ENCODE data around the gene SH3GL3. TPM values are rescaled to one million over a fixed set of nuclear protein-coding genes. Genes with fewer than 3 reads are reported as not detected.

The SH3GL3 gene
- polyA plus RNA-seq, 1 of the 3 experiments (the other 2 are of a cell fraction), result not detected

DNA sequence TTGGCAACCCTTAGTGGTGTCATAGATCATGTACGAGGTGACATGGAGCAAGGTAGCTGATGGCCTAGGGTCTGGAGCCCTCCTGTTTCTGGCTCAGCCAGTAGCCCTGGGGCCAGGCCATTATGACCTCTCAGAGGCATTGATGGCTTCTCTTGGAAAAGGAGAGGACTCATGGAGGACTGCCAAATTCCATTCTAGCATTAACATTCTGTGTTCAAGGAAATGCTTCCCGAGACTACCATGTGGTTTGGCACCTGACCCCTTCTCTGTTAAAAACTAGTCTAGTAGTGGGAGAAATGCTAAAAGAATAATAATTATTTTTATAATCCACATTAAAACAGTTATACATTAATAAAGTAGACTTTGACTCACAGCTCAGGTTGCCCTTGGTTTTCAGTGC, 166.6 kb downstream of the SH3GL3 start (continued):
- TF ChIP-seq TEAD4 (IDR thresholded peaks at IDR 0.05; ENCODE audit: borderline replicate concordance, insufficient read depth) (no peak), SMC3 (IDR thresholded peaks at IDR 0.05; ENCODE audit: low read depth, low read length) (no peak)
- TF ChIP-seq, protein P1, sequence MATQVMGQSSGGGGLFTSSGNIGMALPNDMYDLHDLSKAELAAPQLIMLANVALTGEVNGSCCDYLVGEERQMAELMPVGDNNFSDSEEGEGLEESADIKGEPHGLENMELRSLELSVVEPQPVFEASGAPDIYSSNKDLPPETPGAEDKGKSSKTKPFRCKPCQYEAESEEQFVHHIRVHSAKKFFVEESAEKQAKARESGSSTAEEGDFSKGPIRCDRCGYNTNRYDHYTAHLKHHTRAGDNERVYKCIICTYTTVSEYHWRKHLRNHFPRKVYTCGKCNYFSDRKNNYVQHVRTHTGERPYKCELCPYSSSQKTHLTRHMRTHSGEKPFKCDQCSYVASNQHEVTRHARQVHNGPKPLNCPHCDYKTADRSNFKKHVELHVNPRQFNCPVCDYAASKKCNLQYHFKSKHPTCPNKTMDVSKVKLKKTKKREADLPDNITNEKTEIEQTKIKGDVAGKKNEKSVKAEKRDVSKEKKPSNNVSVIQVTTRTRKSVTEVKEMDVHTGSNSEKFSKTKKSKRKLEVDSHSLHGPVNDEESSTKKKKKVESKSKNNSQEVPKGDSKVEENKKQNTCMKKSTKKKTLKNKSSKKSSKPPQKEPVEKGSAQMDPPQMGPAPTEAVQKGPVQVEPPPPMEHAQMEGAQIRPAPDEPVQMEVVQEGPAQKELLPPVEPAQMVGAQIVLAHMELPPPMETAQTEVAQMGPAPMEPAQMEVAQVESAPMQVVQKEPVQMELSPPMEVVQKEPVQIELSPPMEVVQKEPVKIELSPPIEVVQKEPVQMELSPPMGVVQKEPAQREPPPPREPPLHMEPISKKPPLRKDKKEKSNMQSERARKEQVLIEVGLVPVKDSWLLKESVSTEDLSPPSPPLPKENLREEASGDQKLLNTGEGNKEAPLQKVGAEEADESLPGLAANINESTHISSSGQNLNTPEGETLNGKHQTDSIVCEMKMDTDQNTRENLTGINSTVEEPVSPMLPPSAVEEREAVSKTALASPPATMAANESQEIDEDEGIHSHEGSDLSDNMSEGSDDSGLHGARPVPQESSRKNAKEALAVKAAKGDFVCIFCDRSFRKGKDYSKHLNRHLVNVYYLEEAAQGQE (IDR thresholded peaks at IDR 0.05; ENCODE audit: low read depth, low read length), result no peak

DNA sequence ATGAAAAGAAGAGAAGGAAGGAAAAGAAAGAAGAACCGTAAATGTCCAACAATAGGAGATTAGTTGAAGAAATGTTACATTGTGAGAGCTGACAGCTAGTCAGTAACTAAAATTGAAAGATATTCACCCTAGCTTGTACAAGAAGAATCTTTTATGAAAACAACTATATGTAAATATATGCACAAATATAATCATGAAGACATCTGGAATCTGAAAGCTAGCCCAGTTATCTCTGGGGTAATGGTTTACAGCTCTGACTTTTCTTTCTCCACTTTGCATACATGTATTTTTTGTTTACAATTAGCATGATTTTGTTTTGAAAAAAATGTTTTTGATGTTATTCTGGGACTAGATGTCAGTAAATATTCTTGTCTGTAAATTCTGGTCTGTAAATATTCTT, 169.7 kb downstream of the SH3GL3 start:
- Histone ChIP-seq H3K9me3 (no peaks in the 10 kb centered on the region), H3K4me3 (ENCODE audit: low read depth in 2 of 2, low read length in 1 of 2) (no peak overlapping the region), H3K36me3 (replicated peaks in 1 of 2; ENCODE audit: control insufficient read depth in 1 of 2, insufficient read depth in 2 of 2, low read length in 1 of 2) (no peaks in the 10 kb centered on the region), H3K79me2 (ENCODE audit: insufficient read depth) (no peaks in the 10 kb centered on the region), H3K9ac (no peak overlapping the region), H3K27me3 (ENCODE audit: insufficient read depth) (no peaks in the 10 kb centered on the region; the same call in 1 of the 2 replicates), H3K9me2 (no peaks in the 10 kb centered on the region), H3K4me1 (ENCODE audit: control insufficient read depth in 1 of 2, insufficient read depth in 2 of 2, low read depth in 1 of 2, low read length in 1 of 2) (no peaks in the 10 kb centered on the region), H3K27ac (ENCODE audit: low read depth in 2 of 2, low read length in 1 of 2) (no peak overlapping the region), H3K4me2 (no peak overlapping the region), H3F3A (replicated peaks; ENCODE audit: insufficient read depth) (no peaks in the 10 kb centered on the region), H4K20me1 (ENCODE audit: insufficient read depth) (no peaks in the 10 kb centered on the region), H2AFZ (ENCODE audit: low read depth) (no peak overlapping the region)
- DNase-seq, result no peak
- TF ChIP-seq TAF1 (IDR thresholded peaks at IDR 0.05; ENCODE audit: borderline replicate concordance, low read depth, low read length), result no peak
- TF ChIP-seq, protein P2, sequence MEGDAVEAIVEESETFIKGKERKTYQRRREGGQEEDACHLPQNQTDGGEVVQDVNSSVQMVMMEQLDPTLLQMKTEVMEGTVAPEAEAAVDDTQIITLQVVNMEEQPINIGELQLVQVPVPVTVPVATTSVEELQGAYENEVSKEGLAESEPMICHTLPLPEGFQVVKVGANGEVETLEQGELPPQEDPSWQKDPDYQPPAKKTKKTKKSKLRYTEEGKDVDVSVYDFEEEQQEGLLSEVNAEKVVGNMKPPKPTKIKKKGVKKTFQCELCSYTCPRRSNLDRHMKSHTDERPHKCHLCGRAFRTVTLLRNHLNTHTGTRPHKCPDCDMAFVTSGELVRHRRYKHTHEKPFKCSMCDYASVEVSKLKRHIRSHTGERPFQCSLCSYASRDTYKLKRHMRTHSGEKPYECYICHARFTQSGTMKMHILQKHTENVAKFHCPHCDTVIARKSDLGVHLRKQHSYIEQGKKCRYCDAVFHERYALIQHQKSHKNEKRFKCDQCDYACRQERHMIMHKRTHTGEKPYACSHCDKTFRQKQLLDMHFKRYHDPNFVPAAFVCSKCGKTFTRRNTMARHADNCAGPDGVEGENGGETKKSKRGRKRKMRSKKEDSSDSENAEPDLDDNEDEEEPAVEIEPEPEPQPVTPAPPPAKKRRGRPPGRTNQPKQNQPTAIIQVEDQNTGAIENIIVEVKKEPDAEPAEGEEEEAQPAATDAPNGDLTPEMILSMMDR (IDR thresholded peaks at IDR 0.05), result no peak
- TF ChIP-seq, protein P3, sequence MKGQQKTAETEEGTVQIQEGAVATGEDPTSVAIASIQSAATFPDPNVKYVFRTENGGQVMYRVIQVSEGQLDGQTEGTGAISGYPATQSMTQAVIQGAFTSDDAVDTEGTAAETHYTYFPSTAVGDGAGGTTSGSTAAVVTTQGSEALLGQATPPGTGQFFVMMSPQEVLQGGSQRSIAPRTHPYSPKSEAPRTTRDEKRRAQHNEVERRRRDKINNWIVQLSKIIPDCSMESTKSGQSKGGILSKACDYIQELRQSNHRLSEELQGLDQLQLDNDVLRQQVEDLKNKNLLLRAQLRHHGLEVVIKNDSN (IDR thresholded peaks at IDR 0.05; ENCODE audit: borderline replicate concordance, low read depth), result no peak
- TF ChIP-seq SIN3A (IDR thresholded peaks at IDR 0.05; ENCODE audit: borderline replicate concordance, low read depth, low read length), result no peak
- TF ChIP-seq, protein P1 (IDR thresholded peaks at IDR 0.05; ENCODE audit: low read depth, low read length), result no peak
- no peak for TF ChIP-seq EZH2phosphoT487 (IDR thresholded peaks at IDR 0.05; ENCODE audit: borderline replicate concordance, low read depth)
- CTCF ChIA-PET, result no interaction called here
- POLR2A ChIA-PET, result no interaction called here
- 2% methylated on average over 1 of the region's 1 CpG for WGBS (ENCODE audit: low lambda C conversion rate)

All from SK-N-SH (cell line).